ENCODE data around the gene ALG6. TPM values are rescaled to one million over a fixed set of nuclear protein-coding genes. Genes with fewer than 3 reads are reported as not detected.
A peak's percentile ranks its signal among the peaks of the same experiment; 100 is the strongest.

ALG6 gene
- 10 to 100 TPM; 22.4 to 28.3 (median 27.7) TPM for polyA plus RNA-seq (ENCODE audit: insufficient read length in 4 of 4)

- peak; percentile 89 to 91 (median 91) for DNase-seq (ENCODE audit: low read depth in 4 of 4, low spot score in 3 of 4)
These were observed at the start of gene ALG6 for GRCh38 chr1:63367215-63368103. TSS of gene ALG6 (plus strand) at chr1:63367627. CDS start at chr1:63370978, 3,351 bp downstream.

GRCh38 chr1:63317817-63318152 is 49.6 kb upstream of the ALG6 start:
- no peak for DNase-seq (ENCODE audit: low read depth in 4 of 4, low spot score in 3 of 4)

DNA sequence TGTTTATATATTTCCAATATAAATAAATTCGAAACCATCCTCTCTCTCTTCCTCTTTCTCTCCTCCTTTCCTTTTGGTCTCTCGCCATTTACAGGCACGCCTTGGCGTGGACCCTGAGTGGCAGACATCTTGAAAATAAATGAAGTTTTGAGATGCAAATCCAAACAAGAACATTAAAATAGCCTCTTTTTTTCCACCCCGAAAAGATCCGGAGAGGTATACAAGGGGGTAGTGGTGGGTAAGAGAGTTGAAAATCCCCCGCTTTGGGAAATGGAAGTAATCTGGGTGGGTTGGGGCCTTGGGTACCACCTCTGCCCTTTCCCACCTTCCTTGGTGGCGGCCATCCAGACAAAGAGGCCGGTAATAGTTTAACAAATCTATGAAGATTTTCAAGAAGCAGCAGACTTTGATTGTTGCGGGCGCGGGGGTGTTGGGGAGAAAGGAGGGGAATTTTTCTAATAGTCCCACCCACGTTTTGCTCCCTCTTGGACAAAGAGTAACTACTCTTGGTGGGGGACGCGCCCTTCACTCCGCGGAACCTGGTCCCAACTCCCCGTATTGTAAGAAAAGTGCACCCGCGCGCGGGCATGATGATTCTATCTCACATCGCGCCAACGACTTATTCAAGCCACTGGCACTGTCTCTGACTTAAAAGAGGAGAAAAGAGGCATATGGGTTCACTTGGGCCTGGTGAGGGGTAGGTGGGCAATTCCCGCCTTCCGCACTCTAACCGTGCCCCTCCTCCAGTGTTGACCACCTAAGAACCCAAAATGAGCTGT is 49.0 kb upstream of the ALG6 start:
- DNase-seq (ENCODE audit: low read depth in 4 of 4, low spot score in 3 of 4), result no peak

- DNase-seq (ENCODE audit: low read depth in 4 of 4, low spot score in 3 of 4), result no peak
These were observed 48.1 kb upstream of the ALG6 start for GRCh38 chr1:63319046-63320021.

DNA sequence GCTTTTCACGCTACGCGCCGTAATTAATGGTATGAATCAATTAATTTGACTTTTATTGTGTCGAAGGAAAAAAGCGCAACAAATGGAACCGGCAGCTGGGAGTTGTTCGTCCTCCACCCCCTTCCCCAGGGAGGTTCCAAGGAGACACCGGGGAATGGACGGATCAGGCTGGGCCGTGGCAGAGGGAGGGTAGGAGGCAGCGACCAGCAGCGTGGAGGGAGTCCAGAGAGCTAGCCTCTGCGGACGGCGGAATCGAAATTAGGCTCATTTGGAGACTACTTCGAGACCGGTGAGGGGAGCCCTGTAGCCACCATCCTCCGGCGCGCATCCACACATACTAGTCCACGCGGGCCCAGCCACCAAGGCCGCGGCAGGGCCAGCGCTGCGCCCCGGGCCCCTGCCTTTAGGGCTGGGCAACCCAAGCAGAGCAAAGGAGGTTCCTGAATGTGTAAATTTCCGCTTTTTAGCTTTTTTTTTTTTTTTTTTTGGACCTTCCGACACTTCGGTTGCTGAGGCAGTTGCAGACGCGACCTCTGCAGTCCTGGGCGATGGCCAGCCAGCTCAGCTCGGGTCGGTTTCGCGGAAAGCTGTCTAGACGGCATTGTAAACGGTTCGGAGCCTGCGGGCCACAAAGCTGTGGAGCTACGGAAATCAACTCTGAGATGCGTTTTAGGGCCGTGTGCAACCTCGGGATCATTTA is 47.3 kb upstream of the ALG6 start:
- no peak for DNase-seq (ENCODE audit: low read depth in 4 of 4, low spot score in 3 of 4)

- DNase-seq (ENCODE audit: low read depth in 4 of 4, low spot score in 3 of 4), result no peak
These were observed 46.2 kb upstream of the ALG6 start for GRCh38 chr1:63321066-63321784.

GRCh38 chr1:63321785-63322113 is 45.7 kb upstream of the ALG6 start:
- no peak for DNase-seq (ENCODE audit: low read depth in 4 of 4, low spot score in 3 of 4)

DNA sequence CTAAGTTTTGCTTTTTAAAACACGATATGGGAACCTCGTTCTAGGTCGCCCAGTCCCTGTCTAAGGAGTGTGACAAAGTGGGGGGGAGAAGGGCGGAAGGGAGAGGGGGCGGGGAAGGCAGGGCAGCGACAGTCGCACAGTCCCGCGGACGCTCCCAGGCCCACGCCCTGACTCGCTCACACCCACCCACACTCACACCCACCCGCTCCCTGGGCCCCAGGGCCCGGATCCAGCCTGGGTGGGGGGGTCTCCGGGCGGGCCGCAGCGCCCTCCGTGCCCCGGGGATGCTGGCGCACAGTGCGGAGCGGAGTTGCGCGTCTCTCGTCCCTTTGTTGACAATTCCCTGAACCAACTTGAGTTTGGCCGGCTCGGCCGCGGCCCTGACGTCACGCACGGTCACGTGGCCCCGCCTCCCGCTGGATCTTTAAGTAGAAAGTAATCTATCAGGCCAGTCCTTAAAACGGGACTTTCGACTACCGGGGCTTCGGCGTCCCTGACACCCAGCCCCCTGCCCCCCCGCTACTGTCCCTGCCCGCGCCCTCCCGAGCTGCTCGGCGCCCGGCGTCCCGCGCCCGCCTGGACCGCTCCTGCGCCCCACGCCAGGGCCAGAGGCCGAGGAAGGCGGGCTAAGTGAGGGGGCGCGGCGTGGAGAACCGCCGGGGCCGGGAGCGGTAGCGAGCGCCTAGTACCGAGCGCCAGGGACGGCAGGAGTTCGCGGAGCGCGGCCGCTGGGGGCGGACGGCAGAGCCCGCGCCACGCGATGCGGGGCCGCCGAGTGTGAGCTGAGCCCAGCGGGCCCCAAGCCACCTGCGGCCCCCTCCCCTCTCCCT is 45.1 kb upstream of the ALG6 start, which contains the start of gene FOXD3:
Gene FOXD3 (plus strand): TSS at position 454 of the 830 bp plus-strand sequence. CDS start 492 bp downstream, outside the sequence.
- no peak for DNase-seq (ENCODE audit: low read depth in 4 of 4, low spot score in 3 of 4)

DNA sequence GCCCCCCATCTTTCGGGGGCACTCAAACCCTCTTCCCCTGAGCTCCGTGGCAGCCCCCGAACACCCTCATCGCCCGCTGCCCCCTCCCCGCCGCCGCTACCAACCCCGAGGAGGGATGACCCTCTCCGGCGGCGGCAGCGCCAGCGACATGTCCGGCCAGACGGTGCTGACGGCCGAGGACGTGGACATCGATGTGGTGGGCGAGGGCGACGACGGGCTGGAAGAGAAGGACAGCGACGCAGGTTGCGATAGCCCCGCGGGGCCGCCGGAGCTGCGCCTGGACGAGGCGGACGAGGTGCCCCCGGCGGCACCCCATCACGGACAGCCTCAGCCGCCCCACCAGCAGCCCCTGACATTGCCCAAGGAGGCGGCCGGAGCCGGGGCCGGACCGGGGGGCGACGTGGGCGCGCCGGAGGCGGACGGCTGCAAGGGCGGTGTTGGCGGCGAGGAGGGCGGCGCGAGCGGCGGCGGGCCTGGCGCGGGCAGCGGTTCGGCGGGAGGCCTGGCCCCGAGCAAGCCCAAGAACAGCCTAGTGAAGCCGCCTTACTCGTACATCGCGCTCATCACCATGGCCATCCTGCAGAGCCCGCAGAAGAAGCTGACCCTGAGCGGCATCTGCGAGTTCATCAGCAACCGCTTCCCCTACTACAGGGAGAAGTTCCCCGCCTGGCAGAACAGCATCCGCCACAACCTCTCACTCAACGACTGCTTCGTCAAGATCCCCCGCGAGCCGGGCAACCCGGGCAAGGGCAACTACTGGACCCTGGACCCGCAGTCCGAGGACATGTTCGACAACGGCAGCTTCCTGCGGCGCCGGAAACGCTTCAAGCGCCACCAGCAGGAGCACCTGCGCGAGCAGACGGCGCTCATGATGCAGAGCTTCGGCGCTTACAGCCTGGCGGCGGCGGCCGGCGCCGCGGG is 44.2 kb upstream of the ALG6 start:
- DNase-seq (ENCODE audit: low read depth in 4 of 4, low spot score in 3 of 4), result no peak

DNA sequence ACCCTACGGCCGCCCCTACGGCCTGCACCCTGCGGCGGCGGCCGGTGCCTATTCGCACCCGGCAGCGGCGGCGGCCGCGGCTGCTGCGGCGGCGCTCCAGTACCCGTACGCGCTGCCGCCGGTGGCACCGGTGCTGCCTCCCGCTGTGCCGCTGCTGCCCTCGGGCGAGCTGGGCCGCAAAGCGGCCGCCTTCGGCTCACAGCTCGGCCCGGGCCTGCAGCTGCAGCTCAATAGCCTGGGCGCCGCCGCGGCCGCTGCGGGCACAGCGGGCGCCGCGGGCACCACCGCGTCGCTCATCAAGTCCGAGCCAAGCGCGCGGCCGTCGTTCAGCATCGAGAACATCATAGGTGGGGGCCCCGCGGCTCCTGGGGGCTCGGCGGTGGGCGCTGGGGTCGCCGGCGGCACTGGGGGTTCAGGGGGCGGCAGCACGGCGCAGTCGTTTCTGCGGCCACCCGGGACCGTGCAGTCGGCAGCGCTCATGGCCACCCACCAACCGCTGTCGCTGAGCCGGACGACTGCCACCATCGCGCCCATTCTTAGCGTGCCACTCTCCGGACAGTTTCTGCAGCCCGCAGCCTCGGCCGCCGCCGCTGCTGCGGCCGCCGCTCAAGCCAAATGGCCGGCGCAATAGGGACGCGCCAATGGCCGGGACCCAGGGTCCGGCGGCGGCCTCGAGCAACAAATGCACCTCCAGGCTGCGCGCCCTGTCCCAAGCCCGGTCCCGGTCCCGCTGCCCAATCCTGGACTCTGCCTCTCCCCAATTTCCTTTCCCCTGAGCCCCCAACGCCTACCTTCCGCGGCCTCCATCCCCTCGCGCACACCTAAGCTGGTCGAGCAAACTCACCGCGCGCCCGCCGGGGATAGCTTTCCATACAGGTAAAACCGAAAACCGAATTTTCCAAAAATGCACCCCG is 43.3 kb upstream of the ALG6 start:
- no peak for DNase-seq (ENCODE audit: low read depth in 4 of 4, low spot score in 3 of 4)

- no peak for DNase-seq (ENCODE audit: low read depth in 4 of 4, low spot score in 3 of 4)
These were observed 42.7 kb upstream of the ALG6 start for GRCh38 chr1:63324779-63325119.

GRCh38 chr1:63325279-63325985 is 42.0 kb upstream of the ALG6 start:
- DNase-seq (ENCODE audit: low read depth in 4 of 4, low spot score in 3 of 4), result no peak

GRCh38 chr1:63326106-63326472 is 41.3 kb upstream of the ALG6 start:
- DNase-seq (ENCODE audit: low read depth in 4 of 4, low spot score in 3 of 4), result no peak

DNA sequence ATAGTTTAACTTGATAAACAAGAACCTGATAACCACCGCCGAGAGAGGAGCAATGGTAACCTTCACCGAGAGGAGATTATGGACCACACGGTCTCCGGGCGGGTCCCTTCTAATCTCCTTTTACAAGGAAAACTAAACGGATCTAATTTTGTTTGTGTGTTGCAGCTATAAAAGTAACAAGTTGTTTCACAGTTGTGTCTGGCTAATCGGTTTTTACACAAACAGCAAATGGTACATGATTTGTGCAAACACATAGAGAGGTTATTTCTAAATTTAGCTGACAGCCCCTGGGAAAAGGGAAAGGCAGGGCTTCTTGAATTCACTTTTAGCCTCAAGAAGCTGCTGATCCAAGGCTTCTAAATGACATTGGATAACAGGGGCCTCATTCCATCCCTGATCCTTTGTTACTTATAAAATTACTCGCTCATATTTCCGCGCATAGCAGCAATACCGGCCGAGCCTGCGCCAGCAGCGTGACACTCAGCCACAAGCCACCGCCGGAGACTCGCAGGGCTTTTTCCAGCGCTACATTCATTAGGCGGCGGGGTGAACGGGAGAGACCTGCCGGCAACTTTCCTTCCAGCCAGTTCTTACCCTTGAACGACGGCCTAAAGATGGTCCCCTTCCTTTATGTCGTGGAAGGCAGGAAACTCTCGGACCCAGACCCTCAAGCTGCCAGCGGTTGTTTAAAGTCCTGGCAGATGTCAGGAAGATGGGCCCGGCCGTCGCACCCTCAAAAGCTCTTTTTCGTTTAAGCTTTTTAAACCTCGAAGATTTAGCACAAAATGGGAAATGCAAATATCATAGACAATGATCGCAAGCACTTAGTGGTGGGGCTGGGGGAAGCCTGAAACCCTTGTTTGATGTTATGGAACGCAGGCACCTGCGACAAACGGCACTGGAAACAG is 40.7 kb upstream of the ALG6 start:
- DNase-seq (ENCODE audit: low read depth in 4 of 4, low spot score in 3 of 4), result no peak

Measured in right renal pelvis (tissue), 4 donors.